Measurements from ENCODE around the gene MCEE. TPM values are rescaled to one million over a fixed set of nuclear protein-coding genes. Genes with fewer than 3 reads are reported as not detected.
A peak's percentile ranks its signal among the peaks of the same experiment; 100 is the strongest.

The MCEE gene
- total RNA-seq, 2 donors from 2014 or later = 17.2 to 27.5 TPM

DNA sequence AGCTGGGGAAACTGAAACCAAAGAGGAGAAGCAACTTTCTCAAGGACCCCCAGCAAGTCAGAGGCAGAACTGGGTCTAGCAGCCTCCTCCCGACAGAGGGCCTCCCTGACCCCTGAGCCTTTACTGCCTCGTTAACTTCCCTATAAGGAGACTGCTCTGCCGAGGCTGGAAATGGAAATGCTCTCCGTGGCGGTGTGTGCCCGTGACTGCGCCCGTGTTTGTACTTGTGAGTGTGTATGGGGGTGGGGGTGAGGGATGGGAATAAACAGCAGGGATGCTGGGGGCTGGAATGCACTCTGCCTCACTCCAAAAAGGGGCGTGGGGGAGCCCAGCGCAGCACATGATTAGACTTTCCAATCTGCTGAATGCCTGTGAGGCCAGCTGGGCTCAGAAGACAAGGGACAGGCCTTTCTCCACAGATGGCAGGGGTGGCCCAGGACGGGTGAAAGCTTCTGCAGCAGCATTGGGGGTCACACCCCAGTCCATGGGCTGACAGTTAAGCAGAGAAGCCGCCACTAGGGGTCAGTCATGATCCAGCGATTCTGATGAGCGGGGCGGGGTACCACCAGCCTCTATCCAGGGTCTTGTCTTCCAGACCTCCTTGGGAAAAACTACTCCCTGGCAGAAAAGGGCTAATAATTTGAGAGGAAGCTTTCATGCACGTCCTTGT lies 27.2 kb upstream of the MCEE start:
- peak overlapping the region in 1 of 2 donors; percentile 22 for H3K4me3 ChIP-seq
- H3K9me3 ChIP-seq = no peaks in the 10 kb centered on the region
- peaks cover 0 to 10% of the 10 kb centered on the region in 2 donors for H3K4me1 ChIP-seq
- TF ChIP-seq, protein P1, sequence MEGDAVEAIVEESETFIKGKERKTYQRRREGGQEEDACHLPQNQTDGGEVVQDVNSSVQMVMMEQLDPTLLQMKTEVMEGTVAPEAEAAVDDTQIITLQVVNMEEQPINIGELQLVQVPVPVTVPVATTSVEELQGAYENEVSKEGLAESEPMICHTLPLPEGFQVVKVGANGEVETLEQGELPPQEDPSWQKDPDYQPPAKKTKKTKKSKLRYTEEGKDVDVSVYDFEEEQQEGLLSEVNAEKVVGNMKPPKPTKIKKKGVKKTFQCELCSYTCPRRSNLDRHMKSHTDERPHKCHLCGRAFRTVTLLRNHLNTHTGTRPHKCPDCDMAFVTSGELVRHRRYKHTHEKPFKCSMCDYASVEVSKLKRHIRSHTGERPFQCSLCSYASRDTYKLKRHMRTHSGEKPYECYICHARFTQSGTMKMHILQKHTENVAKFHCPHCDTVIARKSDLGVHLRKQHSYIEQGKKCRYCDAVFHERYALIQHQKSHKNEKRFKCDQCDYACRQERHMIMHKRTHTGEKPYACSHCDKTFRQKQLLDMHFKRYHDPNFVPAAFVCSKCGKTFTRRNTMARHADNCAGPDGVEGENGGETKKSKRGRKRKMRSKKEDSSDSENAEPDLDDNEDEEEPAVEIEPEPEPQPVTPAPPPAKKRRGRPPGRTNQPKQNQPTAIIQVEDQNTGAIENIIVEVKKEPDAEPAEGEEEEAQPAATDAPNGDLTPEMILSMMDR (IDR thresholded peaks at IDR 0.05) = peak; percentile 36 to 75
- no peak overlapping the region for H3K27ac ChIP-seq
- DNase-seq (ENCODE audit: low spot score) = no peak
- no peaks in the 10 kb centered on the region for H3K27me3 ChIP-seq
- H3K36me3 ChIP-seq = no peaks in the 10 kb centered on the region

DNA sequence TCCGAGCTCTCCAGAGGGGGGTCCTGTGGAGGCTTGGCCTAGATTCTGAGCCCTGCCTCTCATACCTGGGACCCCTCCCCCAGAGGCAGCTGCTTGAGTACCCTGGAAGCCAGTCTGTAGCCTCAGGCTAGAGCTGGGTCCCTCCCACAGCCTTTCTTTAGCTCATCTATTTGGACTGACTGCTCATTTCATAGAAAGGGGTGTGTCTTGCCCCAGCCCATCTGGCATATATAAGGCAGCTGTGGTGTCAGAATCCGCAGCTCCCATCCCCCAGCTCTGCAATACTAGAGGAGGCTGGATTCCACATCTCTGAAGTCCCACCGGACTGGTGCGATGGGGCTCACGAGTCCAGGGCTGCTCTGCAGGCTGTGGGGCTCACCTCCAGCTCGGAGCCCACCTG lies 26.5 kb upstream of the MCEE start:
- no peak for DNase-seq (ENCODE audit: low spot score)
- Histone ChIP-seq H3K27me3 (no peaks in the 10 kb centered on the region), H3K4me1 (peaks cover 0 to 10% of the 10 kb centered on the region in 2 donors), H3K4me3 (no peak overlapping the region), H3K9me3 (no peaks in the 10 kb centered on the region), H3K36me3 (no peaks in the 10 kb centered on the region), H3K27ac (no peak overlapping the region)
- TF ChIP-seq, protein P1 (IDR thresholded peaks at IDR 0.05) = no peak

DNA sequence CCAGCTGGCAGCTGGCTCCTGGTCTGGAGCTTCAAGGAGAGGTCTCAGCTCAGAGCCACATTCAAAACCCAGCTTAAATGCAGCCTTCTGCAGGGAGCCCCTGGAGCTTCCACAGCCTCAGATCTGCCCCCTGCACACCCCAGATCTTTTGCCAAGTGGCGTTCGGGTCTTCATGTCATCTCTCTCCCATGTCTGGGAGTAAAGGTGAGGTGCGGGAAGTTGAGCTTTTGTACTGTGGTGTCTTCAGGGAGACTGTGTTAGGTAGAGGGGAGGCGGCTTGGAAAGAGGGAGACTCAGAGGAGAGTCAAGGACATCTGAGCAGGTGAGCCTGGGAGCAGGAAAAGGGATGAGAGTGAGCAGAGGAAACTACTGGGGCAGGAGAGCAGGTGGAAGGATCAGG lies 25.8 kb upstream of the MCEE start:
- no peak overlapping the region for H3K27ac ChIP-seq
- no peaks in the 10 kb centered on the region for H3K9me3 ChIP-seq
- no peak for DNase-seq (ENCODE audit: low spot score)
- H3K4me3 ChIP-seq = no peak overlapping the region
- peaks cover under 1% of the 10 kb centered on the region for H3K36me3 ChIP-seq
- peaks cover 0 to 10% of the 10 kb centered on the region in 2 donors for H3K4me1 ChIP-seq
- no peaks in the 10 kb centered on the region for H3K27me3 ChIP-seq
- TF ChIP-seq, protein P1 (IDR thresholded peaks at IDR 0.05) = no peak

DNA sequence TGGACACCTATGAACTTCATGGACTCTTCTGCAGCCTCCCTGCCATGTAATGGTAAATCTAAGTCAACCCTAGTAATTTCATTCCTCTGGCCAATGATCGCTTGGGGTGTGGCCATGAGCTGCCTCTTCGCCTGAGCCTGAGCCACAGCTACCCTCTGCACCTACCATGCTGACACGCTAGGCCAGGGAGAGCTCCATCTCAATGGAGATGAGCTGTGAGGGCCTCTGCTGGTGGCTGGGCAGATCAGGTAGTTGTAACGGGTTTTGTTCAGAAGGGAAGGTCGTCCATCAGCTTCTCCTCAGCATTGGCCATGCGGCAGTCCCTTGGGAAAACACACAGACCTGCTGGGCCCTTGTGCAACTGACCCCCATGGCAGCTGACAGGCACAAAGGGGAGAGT lies 24.8 kb upstream of the MCEE start:
- no peak overlapping the region for H3K27ac ChIP-seq
- no peak for DNase-seq (ENCODE audit: low spot score)
- no peaks in the 10 kb centered on the region for H3K27me3 ChIP-seq
- TF ChIP-seq, protein P1 (IDR thresholded peaks at IDR 0.05) = no peak
- H3K4me3 ChIP-seq = no peak overlapping the region
- H3K4me1 ChIP-seq = peaks cover 0 to 10% of the 10 kb centered on the region in 2 donors
- H3K36me3 ChIP-seq = peaks cover 11% of the 10 kb centered on the region
- H3K9me3 ChIP-seq = no peaks in the 10 kb centered on the region

DNA sequence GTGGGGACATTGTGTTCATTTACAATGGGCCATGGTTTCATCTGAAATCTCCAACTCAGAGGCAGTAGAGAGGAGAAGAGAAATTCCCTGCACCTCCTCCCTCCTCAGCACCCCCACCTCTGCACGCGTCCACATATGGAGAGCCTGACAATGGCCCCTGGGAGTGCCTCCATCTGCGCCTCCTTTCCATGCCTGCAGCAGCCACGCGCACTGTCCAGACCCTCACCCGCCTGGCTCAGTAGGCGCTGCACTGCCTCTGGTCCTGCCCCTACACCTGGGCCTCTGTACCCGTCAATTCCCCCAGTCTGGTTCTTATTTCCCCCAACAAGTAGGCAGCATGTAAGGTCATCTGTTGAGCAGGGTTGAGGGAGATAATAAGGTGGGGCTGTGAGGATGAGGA lies 24.2 kb upstream of the MCEE start:
- Histone ChIP-seq H3K4me1 (peaks cover 0 to 10% of the 10 kb centered on the region in 2 donors), H3K9me3 (no peaks in the 10 kb centered on the region), H3K36me3 (peaks cover 16% of the 10 kb centered on the region), H3K27me3 (no peaks in the 10 kb centered on the region), H3K4me3 (no peak overlapping the region), H3K27ac (no peak overlapping the region)
- DNase-seq (ENCODE audit: low spot score) = no peak
- TF ChIP-seq, protein P1 (IDR thresholded peaks at IDR 0.05) = no peak
